Measurements from ENCODE around the gene DSCAM. TPM values are rescaled to one million over a fixed set of nuclear protein-coding genes. Genes with fewer than 3 reads are reported as not detected.

DSCAM gene
- total and polyA plus RNA-seq, 2 donors (not counting 3 experiments of a cell fraction or from before 2014, with no cell fraction given): not detected

DNA sequence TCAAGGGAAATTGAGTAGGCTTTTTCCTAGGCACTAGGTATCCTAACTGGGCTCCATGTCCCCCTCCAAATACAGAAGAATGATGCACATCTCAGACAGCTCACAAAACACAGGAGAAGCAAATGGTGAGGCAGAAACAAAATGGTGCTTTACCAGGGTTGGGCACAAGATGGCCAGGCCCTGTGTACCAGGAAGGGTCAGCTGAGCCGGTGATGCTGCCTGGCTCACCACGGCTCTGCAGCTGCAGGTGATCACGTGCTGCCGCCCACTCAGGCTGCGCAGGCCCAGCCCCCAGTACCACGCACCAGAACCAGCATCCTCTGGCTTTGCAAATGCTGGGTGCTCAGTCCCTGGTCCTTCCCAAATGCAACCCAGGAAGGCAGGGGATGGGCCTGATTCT lies 993 bp upstream of the DSCAM start:
- Histone ChIP-seq H3K79me2 (ENCODE audit: control insufficient read depth, insufficient read depth, low read length) (no peaks in the 10 kb centered on the region), H3K4me3 (replicated peaks in 1 of 3; ENCODE audit: insufficient read depth in 1 of 3, low read depth in 1 of 3, low read length in 3 of 3) (no peak overlapping the region), H3K4me2 (ENCODE audit: insufficient read depth, low read length) (no peak overlapping the region), H3K9me1 (replicated peaks; ENCODE audit: control insufficient read depth, extremely low read depth, insufficient read depth, low read length) (no peaks in the 10 kb centered on the region), H3K27me3 (ENCODE audit: control insufficient read depth in 2 of 2, insufficient read depth in 2 of 2, low read length in 2 of 2) (no peaks in the 10 kb centered on the region), H2AFZ (ENCODE audit: low read depth, low read length) (no peak overlapping the region), H3K36me3 (ENCODE audit: control insufficient read depth in 2 of 2, extremely low read depth in 1 of 2, insufficient read depth in 2 of 2, low read length in 2 of 2) (no peaks in the 10 kb centered on the region), H3K4me1 (ENCODE audit: control insufficient read depth, extremely low read depth, insufficient read depth, low read length) (no peaks in the 10 kb centered on the region), H3K27ac (ENCODE audit: insufficient read depth, low read depth, low read length) (no peak overlapping the region), H3K9ac (replicated peaks; ENCODE audit: extremely low read depth, insufficient read depth, low read length) (no peak overlapping the region), H3K9me3 (replicated peaks; ENCODE audit: control insufficient read depth, insufficient read depth, low read length) (no peaks in the 10 kb centered on the region), H4K20me1 (replicated peaks; ENCODE audit: control insufficient read depth, extremely low read depth, insufficient read depth, low read length) (no peaks in the 10 kb centered on the region)
- intact Hi-C loops (cut with micrococcal nuclease): no loop called here
- TF ChIP-seq MYC (IDR thresholded peaks at IDR 0.05; ENCODE audit: low read depth, low read length) (no peak), MAX (IDR thresholded peaks at IDR 0.05; ENCODE audit: insufficient read depth, insufficient read length) (no peak), GATA2 (IDR thresholded peaks at IDR 0.05; ENCODE audit: insufficient read depth, insufficient read length, low read depth, low read length) (no peak), POLR2AphosphoS5 (IDR thresholded peaks at IDR 0.05; ENCODE audit: insufficient read depth, low read depth, low read length) (no peak), CTCF (IDR thresholded peaks at IDR 0.05; ENCODE audit: extremely low read depth in 1 of 2, insufficient read depth in 1 of 2, low read depth in 1 of 2, low read length in 2 of 2) (no peak), EZH2 (IDR thresholded peaks at IDR 0.05; ENCODE audit: borderline replicate concordance, low read depth, low read length, severe bottlenecking) (no peak), POLR2A (IDR thresholded peaks at IDR 0.05; ENCODE audit: low read depth, low read length) (no peak), FOS (IDR thresholded peaks at IDR 0.05; ENCODE audit: borderline replicate concordance, insufficient read depth, low read length) (no peak), JUN (IDR thresholded peaks at IDR 0.05; ENCODE audit: borderline replicate concordance, insufficient read depth, insufficient read length, low read depth) (no peak)
- ChIA-PET CTCF (interaction anchor here (0.6 kb wide), 1 partner anchor 202 kb away, joined by 3 read pairs; no protein-coding TSS in a partner anchor), POLR2A (no interaction called here)
- no TSS peak for BruUV-seq (replicated peaks)
- dilution Hi-C loops (cut with MboI; ENCODE audit: extremely low pct_ligation_motif_present, low sequenced_read_pairs): no loop called here
- DNase-seq (ENCODE audit: low read depth, low spot score) (no peak), FAIRE-seq (no peak)
